Osteocyte (in vitro differentiated cells): ENCODE measurements around the gene BDKRB1. TPM values are rescaled to one million over a fixed set of nuclear protein-coding genes. Genes with fewer than 3 reads are reported as not detected.

ENCODE experiments used
- DNase-seq: peaks from one replicate; pipeline ENCODE4 v3.0.0; 2021; ENCODE audit warnings: mixed read lengths; ENCODE audit not compliant: unreplicated experiment; ENCODE audit errors: extremely low spot score
- H3K27ac Mint-ChIP-seq: one replicate; pipeline ENCODE4 v1.8.0; 2021; ENCODE audit warnings: mild to moderate bottlenecking, mixed read lengths; ENCODE audit not compliant: unreplicated experiment
- H3K27me3 Mint-ChIP-seq: one replicate; pipeline ENCODE4 v1.8.0; 2021; ENCODE audit warnings: mixed read lengths; ENCODE audit not compliant: unreplicated experiment
- H3K36me3 Mint-ChIP-seq: one replicate; pipeline ENCODE4 v1.8.0; 2021; ENCODE audit warnings: mixed read lengths; ENCODE audit not compliant: unreplicated experiment
- H3K4me1 Mint-ChIP-seq: one replicate; pipeline ENCODE4 v1.8.0; 2021; ENCODE audit warnings: mixed read lengths; ENCODE audit not compliant: unreplicated experiment
- H3K4me3 Mint-ChIP-seq: one replicate; pipeline ENCODE4 v1.8.0; 2021; ENCODE audit warnings: mild to moderate bottlenecking, moderate library complexity, mixed read lengths; ENCODE audit not compliant: unreplicated experiment
- H3K9me3 Mint-ChIP-seq: one replicate; pipeline ENCODE4 v1.8.0; 2021; ENCODE audit warnings: mixed read lengths; ENCODE audit not compliant: unreplicated experiment
- CTCF ChIP-seq: fragments of 200-600 bp; sonication (generic); IDR thresholded peaks from 2 replicates; pipeline ENCODE4 v1.5.0; 2021; ENCODE audit warnings: antibody characterized with exemption, mild to moderate bottlenecking, moderate library complexity
- total RNA-seq: library from RNA; stranded (reverse); gene quantifications from 2 replicates; pipeline ENCODE4 v1.2.1, GENCODE V29; 2021

The BDKRB1 gene
- total RNA-seq, 1 donor from 2014 or later, result not detected

- Mint-ChIP-seq H3K27ac (no peak overlapping the region), H3K9me3 (peaks cover 13% of the 10 kb centered on the region), H3K27me3 (no peaks in the 10 kb centered on the region), H3K4me1 (peaks cover 20% of the 10 kb centered on the region), H3K4me3 (no peak overlapping the region), H3K36me3 (peaks cover 3% of the 10 kb centered on the region)
- DNase-seq, result peak; percentile 40
- no peak for TF ChIP-seq CTCF
These were observed 16.9 kb downstream of the BDKRB1 start for GRCh38 chr14:96272777-96273473.

- Mint-ChIP-seq H3K4me1 (peaks cover 14% of the 10 kb centered on the region), H3K27ac (no peak overlapping the region), H3K36me3 (peaks cover 3% of the 10 kb centered on the region), H3K27me3 (no peaks in the 10 kb centered on the region), H3K9me3 (peaks cover 13% of the 10 kb centered on the region), H3K4me3 (no peak overlapping the region)
- peak; percentile 32 for DNase-seq
- no peak for TF ChIP-seq CTCF
These were observed 17.6 kb downstream of the BDKRB1 start for GRCh38 chr14:96273629-96274028.

GRCh38 chr14:96274122-96274521 lies 18.1 kb downstream of the BDKRB1 start:
- Mint-ChIP-seq H3K27me3 (no peaks in the 10 kb centered on the region), H3K27ac (no peak overlapping the region), H3K4me3 (no peak overlapping the region), H3K4me1 (peaks cover 9% of the 10 kb centered on the region), H3K9me3 (peaks cover 13% of the 10 kb centered on the region), H3K36me3 (peaks cover 3% of the 10 kb centered on the region)
- no peak for TF ChIP-seq CTCF
- DNase-seq, result no peak

DNA sequence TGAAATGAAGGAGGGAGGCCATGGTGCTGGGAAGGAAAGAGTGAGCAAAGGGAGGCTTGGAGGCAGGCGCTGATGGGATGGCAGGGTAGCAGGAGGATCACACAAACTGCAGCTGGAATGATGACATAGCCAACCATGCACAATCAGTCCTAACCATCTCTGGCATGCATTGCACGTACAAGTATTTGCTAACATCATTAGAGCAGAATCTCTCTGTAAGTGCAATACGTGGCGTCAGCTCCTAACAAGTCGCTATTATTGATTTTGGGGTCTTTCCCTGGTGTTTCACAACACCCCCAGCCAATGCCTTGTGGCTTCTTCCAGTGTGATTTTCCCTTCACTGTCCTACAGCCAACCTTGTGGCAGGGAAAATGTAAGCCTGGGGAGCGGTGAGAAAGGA lies 18.5 kb downstream of the BDKRB1 start:
- H3K9me3 Mint-ChIP-seq, result peaks cover 13% of the 10 kb centered on the region
- H3K27ac Mint-ChIP-seq, result no peak overlapping the region
- no peaks in the 10 kb centered on the region for H3K27me3 Mint-ChIP-seq
- peaks cover 9% of the 10 kb centered on the region for H3K4me1 Mint-ChIP-seq
- TF ChIP-seq CTCF, result no peak
- H3K4me3 Mint-ChIP-seq, result no peak overlapping the region
- peak; percentile 54 for DNase-seq
- peaks cover 3% of the 10 kb centered on the region for H3K36me3 Mint-ChIP-seq

DNA sequence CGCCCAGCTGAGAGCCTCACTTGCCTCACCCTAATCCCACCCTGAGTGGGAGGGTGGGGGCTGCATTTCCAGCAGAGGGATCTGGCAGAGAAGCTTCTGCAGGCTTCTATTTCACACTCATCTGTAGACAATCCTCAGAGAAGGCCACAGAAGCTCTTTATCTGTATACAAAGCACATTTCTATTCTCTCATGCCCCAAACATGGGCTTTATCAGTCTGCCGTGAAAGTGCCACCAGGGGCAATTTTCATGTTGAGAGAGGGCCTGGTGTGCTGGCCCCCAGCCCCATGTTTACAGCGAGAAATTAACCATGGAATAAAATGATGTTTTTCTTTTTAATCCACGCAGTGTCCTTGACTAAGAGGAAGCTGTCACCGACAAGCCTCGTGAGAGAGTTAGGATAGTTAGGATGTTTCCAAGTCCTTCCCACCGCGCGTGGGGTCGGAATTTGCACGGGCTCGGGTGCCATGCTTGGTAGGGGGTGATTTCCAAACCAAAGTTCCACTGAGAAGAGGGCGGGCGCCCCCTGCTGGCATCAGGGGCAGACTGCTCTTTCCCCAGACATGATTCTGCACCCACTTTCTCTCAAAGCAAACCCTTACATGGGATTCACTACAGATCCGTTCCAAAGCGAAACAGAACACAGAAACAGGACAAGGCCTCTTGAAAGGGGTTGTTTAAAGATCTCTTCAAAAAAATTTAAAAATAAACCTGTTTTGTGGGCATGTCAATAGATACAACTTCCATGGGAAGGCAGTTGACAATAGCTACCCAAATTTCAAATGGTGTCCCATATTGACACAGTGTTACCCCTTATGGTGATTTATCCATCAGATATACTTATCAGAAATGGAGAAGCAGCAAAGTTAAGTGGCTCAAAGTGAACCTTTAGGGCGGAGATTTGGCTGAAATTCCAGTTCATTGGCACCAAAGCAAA lies 19.4 kb downstream of the BDKRB1 start:
- peaks cover 13% of the 10 kb centered on the region for H3K9me3 Mint-ChIP-seq
- H3K36me3 Mint-ChIP-seq, result peaks cover 3% of the 10 kb centered on the region
- no peaks in the 10 kb centered on the region for H3K27me3 Mint-ChIP-seq
- peaks cover 17% of the 10 kb centered on the region for H3K4me1 Mint-ChIP-seq
- H3K27ac Mint-ChIP-seq, result no peak overlapping the region
- DNase-seq, result peak; percentile 90
- no peak overlapping the region for H3K4me3 Mint-ChIP-seq
- peak; percentile 99 for TF ChIP-seq CTCF
